Hematopoietic multipotent progenitor cell treated with erythropoietin and hydrocortisone succinate and interleukin-3 and kit ligand, for 6 days (in vitro differentiated cells): Measurements from ENCODE around the gene HOXB2.
"Not testable (repeated sequence)": the region's sequence is repeated elsewhere in the genome, so short reads cannot be mapped to it uniquely, and the experiment has no call there.

Experiments
- DNase-seq: peaks from one replicate; pipeline ENCODE4 v3.0.0-alpha.2; 2015

Gene HOXB2

DNA sequence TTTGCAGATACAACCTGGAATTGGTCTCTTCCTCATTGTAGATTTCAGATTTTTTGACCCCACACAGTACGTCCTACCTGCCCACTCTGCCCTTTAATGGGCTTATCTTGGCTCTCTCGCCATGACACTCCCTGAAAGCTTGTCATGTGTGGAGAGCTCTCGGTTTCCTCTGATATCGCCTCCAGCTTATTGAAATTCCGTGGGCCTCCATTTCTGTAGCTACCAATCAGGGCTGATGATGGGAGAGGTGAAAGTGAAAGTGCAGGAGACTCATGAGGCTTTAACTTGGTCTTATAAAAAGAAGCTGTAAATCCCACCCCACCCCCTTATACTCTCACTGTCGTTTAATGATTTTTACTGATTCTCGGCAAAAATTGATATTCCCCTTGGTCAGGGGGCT, 31.8 kb downstream of the HOXB2 start:
- DNase-seq = peak; percentile 34

DNA sequence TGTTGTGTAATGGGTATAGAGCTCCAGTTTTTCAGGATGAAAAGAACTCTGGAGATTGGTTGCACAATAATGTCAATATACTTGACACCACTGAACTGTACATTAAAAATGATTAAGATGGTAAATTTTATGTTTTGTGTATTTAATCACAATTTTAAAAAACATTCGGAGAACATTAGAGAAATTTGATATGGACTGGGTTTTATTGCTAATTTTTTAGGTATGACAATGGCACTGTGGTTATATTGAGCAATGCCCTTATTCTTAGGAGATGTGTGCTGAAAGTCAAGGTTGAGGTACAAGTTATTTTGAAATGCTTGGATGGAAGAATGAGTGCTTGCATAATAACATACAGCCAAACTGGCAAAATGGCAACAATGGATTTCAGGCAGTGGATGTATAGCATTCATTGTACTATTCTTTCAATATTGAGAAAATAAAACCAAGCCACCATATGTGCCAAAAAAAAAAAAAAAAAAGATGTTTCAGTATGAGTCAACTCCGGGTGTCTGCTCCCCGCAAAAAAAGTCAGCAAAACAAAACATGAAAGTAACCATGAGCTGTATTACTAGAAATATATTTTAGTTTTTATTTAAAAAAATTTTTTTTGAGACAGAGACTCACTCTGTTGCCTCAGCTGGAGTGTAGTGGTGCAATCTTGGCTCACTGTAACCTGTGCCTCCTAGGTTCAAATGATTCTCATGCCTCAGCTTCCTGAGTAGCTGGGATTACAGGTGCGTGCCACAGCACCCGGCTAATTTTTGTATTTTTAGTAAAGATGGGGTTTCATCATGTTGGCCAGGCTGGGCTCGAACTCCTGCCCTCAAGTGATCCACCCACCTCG, 33.9 kb downstream of the HOXB2 start:
- no peak for DNase-seq

DNA sequence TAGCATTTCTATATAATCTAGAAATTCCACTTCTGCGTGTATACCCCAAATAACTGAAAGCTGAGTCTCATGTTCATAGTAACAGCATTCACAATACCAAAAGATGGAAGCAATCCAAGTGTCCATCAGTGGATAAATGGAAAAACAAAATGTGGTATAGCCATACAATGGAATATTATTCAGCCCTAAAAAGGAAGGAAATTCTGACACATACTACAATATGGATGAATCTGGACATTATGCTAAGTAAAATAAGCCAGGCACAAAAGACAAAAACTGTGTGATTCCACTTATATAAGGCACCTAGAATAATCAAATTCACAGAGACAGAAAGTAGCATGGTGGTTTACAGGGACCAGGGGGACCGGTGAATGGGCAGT, 34.5 kb downstream of the HOXB2 start:
- DNase-seq = no peak

DNA sequence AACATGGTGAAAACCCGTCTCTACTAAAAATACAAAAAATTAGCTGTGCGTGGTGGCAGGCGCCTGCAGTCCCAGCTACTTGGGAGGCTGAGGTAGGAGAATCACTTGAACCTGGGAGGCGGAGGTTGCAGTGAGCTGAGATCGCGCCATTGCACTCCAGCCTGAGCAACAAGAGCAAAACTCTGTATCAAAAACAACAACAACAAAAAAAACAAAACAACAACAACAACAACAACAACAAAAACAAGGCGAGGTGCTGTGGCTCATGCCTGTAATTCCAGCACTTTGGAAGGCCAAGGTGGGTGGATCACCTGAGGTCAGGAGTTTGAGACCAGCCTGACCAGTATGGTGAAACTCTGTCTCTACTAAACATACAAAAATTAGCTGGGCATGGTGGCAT, 35.2 kb downstream of the HOXB2 start:
- not testable (repeated sequence) for DNase-seq

DNA sequence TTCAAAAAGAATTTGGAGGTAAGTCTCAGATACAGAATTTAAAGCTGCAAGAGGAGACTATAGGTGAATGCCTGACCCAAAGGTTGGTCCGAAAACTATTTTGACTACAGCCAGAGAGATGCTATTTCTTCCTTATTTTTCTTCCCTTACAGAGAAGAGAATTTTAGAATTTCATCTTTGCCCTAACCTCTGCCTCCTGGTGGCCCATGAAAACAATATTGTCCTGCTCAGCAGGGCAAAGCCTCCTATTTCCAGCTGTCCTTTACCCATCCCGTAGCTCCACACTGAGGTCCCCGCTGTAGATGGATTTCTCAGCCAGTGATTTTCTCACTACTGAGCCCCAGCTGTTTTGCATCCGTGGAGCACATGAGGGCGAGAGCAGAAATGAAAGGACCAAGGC, 38.7 kb downstream of the HOXB2 start:
- DNase-seq = no peak

DNA sequence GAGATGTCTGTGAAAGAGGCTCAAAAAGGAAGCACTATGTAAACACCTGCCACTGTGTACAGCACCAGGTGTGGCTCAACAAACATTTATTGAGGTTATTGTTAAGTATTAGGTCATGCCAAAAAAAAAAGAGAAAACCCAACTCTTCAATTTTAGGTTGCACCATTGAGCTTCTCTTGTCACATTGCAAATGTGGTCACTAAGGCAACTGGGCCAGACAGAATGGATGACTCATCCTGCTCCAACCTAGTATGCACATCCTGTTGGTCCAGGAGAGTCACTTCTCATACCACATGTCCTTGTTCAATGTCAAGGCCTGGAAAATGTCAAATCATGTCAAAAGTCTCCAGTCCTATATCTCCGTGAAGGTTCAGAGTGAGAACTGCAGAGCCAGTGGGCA, 39.1 kb downstream of the HOXB2 start:
- DNase-seq = peak; percentile 73

DNA sequence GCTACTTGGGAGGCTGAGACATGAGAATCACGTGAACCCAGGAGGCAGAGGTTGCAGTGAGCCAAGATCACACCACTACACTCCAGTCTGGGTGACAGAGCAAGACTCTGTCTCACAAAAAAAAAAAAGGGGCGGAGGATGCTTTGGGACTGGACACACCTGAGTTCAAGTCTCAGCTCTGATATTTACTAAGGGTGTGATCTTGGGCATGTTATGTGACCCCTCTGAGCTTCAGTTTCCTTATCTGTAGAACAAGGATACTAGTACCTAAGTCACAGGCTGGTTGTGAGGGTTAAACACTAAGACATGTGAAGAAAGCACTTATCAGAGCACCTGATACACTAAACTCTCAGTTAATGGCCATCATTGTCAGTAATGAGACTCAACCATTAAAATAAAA, 40.0 kb downstream of the HOXB2 start:
- DNase-seq = no peak

DNA sequence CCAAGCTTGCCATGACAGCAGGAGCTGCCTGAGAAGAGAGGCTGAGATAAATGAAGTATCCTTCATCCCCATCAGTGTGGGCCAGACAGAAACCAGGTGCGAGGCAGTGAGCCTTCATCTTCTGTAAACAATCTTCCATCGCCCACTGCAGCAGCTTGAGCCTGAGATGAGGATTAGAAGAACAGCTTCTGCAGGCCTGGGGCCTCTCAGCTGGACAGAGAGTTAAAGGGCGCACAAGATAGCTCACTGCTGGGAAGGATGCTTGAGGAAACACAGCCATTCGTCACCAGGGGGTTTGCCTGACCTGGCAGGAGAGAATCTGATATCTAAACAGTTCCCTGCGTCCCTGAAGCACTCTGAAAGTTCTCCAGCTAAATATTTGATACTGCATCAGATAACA, 41.2 kb downstream of the HOXB2 start:
- no peak for DNase-seq

DNA sequence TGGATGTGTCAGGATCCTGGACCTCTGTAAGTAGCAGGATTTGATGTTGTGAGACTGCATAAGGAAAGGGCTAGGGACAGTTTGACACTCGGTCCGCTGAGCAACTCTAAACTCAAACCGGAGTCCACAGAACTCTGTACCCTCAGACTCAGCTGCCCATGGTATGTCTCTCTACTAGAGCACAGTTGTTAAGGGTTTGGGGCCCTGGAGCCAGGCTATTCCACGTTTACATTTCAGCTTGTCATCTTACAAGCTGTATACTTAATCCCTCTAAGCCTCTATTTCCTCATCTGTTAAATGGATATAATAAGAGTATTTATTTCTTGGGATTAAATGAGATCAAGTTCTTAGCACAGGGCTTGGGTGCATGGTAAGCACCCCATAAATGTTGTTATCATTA, 42.0 kb downstream of the HOXB2 start:
- no peak for DNase-seq

DNA sequence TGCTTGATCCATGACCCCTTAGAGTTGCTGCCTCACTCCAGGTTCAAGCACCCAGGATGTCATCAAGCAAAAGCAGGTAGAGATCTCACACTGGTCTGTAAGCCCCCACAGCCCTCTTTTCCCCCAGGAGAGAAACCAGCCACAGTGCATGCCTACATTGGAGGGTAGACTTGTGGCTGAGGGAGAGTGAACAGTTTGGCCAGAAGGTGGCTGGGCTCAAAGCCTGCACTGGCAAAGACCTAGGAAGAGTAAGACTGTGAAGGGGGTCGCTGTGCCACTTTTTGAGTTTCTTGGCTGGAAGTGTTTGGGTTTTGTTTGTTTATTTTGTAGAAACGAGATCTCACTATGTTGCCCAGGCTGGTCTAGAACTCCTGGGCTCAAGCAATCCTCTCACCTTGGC, 42.6 kb downstream of the HOXB2 start:
- DNase-seq = no peak

DNA sequence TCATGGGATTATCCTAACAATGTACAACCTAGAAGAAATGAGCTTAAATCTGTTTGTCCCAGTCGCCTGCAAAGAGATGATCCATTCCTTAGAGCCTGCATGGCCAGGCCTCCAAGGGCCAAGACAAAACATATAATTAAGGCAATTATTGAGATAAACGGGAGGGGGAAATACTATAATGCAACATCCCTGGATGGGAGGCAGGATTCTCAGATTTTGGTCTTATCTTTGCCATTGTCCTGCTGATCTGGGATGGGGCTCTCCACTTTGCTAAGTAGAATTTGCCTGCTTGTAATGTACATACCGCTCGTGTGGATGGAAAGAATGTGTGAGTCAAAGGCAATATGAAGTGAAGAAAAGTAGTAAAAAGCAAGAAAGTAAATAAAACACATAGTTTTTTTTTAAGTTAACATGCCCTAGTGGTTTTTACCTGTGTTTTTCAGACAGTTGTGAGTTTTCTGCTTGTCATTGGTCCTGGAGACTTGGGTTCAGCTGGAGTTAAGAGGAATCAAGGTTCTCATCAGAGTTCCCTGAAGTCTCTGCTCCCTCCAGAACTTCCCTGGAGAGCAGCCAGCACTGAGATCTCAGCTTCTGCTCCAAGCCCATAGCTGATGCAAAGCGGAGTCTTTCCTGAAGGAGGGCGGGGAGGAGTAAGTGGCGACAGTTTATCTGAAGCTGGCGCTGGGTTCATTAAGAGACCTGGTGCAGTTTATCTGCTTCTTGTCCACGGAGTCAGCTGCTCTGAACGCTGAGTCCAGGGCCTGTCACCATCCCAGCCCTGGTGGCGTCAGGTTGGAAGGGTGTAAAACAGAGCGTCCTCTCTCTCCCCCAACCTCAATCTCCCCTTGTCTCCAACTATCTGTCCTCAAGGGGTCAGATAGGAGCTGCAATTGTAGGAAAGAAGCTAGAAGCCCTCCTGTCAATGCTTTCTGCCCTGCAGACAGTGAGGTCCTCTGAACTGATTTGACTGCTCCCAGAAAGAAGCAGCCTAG, 44.2 kb downstream of the HOXB2 start:
- DNase-seq = peak; percentile 63

DNA sequence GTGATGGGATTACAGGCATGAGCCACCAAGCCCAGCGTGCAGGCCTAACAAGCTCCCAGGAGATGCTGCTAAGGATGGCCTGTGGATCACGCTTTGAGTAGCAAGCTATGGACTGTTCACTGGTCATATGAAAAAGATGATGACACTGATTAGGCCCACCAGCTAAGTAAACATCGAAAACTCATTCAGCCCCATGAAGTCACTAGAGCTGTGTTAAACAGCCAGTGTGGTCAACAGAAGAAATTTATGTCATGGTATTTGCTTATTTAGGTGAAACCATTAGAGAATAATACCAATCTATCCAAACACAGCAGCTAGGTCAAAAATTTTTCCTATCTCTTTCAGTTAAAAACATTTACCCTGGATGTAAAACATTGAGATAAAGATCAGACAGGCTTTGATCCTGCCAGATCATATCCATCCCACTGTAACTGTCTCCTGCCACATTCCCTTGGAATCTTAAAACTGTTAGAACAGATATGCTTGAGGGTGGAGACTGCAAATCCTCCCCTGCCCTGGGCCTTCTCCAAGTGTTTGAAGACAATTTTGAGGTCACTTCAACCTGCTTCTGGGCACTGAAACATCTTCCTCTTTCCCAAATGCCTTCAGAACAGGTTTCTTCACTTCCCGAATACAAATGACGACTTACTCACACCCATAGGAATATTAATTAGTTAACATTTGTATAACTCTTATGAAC, 45.0 kb downstream of the HOXB2 start:
- DNase-seq = no peak

DNA sequence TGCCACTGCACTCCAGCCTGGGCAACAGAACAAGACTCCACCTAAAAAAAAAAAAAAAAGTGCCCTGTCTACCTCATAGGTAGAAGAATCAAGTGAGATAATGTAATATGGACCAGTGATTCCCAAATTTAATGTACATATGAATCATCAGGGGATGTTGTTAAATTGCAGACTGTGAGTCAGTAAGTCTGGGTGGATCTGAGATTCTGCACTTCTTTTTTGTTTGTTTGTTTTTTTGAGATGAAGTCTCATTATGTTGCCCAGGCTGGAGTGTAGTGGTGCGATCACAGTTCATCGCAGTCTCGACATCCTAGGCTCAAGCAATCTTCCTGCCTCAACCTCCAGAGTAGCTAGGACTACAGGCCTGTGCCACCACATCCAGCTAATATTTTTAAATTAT, 45.7 kb downstream of the HOXB2 start:
- DNase-seq = no peak

DNA sequence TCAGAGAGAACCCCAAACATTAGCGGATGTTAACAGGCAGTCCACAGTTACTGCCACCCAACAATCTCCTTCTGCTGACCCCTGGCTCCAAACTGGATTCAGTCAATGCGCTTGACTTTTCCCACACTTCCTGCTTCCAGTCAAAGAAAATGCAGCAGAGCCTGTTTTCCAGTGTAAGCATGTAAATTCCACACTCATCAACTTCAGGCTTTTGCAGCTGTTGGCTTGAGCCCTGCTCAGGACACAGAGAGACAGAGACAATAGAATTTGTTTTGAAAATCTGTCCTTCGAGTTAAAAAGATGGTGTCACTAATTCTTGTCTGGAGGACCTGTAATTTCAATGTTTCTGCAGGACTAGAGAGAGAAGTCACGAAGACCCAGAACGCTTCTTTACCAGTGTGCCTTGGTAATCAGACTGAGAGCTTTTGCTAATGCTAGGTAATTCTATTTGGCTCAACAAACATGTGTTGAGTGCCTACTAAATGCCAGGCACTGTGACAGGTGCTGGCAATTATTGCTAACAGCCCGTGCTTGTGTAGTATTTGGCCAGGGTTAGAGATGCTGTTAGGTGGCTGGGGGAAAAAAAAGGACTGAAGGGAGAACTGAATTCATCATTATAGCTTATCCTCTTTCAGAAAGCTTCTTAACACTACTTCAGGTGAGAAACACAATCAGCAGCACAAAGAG, 46.6 kb downstream of the HOXB2 start:
- DNase-seq = no peak

DNA sequence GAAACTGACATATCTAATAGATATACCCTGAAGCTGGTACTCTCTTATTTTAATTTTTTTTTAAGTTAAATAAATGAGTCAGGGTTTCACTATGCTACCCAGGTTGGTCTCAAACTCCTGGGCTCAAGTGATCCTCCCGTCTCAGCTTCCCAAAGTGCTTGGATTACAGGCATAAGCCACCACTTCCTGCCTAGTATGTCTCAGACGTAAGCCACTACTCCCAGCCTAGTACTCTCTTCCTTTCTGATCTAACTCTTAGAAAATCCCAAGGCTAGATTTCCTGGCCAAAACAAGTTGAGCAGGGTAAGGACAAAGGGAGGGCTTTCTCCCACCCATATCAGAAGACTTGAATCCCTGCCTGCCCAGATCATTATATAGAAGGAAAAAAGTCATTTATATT, 47.8 kb downstream of the HOXB2 start:
- DNase-seq = no peak

DNA sequence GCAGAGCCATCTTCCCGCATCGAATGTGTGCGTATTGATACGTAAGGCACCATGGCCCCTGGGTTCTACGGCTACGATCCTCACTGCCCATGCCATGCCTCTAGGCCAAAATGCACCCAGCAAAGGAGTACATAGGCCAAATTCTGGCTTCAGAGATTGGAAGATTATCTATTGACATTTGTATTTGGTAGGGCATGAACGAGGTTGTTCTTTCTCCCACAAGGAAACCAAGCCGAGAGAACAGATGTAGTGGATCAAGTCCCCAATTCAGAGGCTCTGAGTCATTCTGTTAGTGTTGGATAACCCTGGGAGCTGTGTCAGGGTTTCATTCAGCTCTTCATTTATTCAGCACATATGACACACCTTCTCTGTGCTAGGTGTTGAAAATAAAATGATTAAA, 50.6 kb downstream of the HOXB2 start:
- no peak for DNase-seq
